GM10266 (cell line): ENCODE results near the gene FBXO8.

Experiments used
- DNase-seq: peaks from one replicate; pipeline ENCODE4 v3.0.0; 2012; ENCODE audit errors: extremely low spot score
- TF ChIP-seq, protein P1 (sequence below): IDR thresholded peaks from 2 replicates; pipeline ENCODE4 v1.5.1; 2012; ENCODE audit warnings: mild to moderate bottlenecking, low read depth; ENCODE audit not compliant: control insufficient read depth, insufficient read depth; ENCODE audit errors: missing control alignments

Gene FBXO8

GRCh38 chr4:174259580-174259979 lies 23.9 kb downstream of the FBXO8 start:
- TF ChIP-seq, protein P1, sequence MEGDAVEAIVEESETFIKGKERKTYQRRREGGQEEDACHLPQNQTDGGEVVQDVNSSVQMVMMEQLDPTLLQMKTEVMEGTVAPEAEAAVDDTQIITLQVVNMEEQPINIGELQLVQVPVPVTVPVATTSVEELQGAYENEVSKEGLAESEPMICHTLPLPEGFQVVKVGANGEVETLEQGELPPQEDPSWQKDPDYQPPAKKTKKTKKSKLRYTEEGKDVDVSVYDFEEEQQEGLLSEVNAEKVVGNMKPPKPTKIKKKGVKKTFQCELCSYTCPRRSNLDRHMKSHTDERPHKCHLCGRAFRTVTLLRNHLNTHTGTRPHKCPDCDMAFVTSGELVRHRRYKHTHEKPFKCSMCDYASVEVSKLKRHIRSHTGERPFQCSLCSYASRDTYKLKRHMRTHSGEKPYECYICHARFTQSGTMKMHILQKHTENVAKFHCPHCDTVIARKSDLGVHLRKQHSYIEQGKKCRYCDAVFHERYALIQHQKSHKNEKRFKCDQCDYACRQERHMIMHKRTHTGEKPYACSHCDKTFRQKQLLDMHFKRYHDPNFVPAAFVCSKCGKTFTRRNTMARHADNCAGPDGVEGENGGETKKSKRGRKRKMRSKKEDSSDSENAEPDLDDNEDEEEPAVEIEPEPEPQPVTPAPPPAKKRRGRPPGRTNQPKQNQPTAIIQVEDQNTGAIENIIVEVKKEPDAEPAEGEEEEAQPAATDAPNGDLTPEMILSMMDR: no peak
- no peak for DNase-seq

DNA sequence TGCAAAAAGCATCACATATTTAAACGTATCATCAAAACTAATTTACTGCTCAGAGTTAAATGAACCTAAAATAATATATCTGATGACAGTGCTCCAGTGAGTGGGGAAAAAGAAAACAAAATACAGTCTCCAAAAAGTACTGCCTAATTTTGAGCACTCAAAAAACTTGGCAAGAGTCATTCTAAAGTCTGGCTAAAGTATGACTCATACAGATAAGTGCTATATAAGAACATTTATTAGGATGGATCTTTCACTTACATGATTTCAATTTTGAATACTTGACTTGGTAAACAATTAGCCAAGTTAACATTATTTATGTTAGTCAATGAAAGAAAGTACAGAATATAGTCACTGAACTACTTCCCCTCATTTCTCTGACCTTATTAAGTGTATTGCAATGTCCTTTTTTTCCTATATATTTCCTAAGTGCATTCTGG lies 27.2 kb downstream of the FBXO8 start:
- TF ChIP-seq, protein P1: no peak
- no peak for DNase-seq

- no peak for DNase-seq
- TF ChIP-seq, protein P1: no peak
Observed at GRCh38 chr4:174255786-174256185, 27.7 kb downstream of the FBXO8 start.

DNA sequence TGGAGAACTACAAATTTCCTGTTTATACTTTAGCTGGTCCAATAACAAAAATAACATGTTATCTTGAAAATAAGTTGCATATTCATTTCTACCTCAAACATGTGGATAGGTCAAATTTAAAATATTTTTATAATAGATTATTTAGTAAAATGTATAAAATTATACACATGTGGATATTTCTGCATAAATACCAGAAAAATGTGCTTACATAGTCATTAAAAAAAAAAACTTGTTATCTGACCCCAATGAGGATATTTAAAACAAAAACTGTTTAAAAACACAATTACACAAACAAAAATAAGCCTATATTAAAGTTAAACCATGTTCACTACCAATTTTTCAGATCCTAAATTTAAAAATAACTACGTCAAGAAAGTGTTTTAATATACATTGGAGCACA lies 28.1 kb downstream of the FBXO8 start:
- no peak for DNase-seq
- TF ChIP-seq, protein P1: no peak

GRCh38 chr4:174254613-174255012 lies 28.9 kb downstream of the FBXO8 start:
- no peak for DNase-seq
- TF ChIP-seq, protein P1: no peak

- TF ChIP-seq, protein P1: no peak
- DNase-seq: no peak
Observed at GRCh38 chr4:174252412-174252811, 31.1 kb downstream of the FBXO8 start.

DNA sequence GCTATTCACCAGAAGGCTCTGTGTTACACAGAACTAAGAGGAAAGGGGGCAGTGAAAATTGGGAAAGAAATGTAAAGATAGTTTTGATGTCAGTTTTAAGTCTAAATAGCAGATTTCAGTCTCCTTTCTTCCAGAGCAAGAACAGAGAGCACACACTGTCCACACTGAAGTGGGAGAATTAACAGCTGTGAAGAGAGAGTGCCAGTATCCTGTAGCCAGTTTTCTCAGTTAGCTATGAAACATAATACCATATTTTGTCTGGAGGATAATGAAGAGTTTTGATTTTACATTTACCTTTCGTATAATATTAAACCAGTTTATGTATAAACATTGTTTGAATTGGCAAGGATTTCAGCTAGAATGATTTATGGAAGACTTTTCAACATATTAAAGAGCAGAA lies 35.1 kb downstream of the FBXO8 start:
- TF ChIP-seq, protein P1: no peak
- DNase-seq: no peak
